ENCODE data around the gene SFPQ.

Gene SFPQ, protein sequence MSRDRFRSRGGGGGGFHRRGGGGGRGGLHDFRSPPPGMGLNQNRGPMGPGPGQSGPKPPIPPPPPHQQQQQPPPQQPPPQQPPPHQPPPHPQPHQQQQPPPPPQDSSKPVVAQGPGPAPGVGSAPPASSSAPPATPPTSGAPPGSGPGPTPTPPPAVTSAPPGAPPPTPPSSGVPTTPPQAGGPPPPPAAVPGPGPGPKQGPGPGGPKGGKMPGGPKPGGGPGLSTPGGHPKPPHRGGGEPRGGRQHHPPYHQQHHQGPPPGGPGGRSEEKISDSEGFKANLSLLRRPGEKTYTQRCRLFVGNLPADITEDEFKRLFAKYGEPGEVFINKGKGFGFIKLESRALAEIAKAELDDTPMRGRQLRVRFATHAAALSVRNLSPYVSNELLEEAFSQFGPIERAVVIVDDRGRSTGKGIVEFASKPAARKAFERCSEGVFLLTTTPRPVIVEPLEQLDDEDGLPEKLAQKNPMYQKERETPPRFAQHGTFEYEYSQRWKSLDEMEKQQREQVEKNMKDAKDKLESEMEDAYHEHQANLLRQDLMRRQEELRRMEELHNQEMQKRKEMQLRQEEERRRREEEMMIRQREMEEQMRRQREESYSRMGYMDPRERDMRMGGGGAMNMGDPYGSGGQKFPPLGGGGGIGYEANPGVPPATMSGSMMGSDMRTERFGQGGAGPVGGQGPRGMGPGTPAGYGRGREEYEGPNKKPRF

DNA sequence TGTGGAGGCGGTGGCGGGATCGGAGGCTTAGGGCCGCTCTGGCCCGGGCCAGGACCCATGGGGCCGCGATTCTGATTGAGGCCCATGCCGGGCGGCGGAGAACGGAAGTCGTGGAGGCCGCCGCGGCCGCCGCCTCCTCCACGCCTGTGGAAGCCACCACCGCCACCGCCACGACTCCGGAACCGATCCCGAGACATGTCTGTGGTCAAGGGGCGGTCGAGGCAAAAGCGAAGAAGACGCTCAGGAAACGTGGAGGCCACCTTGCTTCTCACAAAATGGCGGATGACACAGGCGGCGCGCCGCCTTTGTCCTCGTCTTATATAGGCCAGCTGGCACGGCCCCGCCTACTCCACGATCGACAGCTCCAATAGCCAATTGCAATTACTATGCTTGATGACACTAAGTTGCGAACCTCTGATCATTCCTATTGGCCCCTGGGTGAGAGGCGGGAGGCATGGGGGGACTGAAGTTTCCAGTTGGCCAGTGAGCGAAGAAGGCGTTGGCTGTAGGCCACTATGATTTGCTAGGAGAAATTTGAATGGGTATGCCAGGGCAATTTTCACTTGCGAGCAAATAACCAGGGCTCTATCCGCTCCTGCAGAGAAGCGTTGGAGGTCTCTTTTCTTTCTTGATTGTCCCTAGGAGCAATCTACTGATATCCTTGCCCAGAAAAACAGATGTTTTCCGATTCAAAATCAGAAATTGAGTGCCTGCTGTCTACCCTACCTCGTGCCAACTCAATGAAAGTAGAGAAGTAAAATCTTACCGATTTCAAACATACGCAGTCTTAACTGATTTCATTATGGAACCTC lies at the start of gene SFPQ:
TSS of gene SFPQ (minus strand) at position 293 of the 812 bp plus-strand sequence. CDS start at position 197, 96 bp downstream.
- no peak for TF ChIP-seq GATA3 (IDR thresholded peaks at IDR 0.05; ENCODE audit: low read depth, low read length)
- TF ChIP-seq GATA2 (IDR thresholded peaks at IDR 0.05; ENCODE audit: low read depth, low read length) = no peak

DNA sequence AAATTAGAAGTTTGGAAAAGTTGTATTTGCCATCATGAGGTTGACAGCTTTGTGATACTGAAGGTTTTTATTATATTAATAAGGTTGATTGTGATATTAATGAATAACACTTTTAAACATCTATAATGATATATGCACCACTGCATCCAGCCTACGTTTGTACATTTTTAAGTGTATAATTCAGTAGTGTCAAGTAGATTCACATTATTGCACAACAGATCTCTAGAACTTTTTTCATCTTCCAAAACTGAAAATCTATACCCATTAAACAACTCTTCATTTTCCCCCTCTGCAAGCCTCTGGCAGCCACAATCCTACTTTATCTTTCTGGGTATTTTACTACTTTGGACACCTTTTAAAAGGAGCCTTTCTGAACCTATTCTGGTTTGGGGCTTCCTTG lies 38.3 kb upstream of the SFPQ start:
- TF ChIP-seq GATA2 (IDR thresholded peaks at IDR 0.05; ENCODE audit: low read depth, low read length) (no peak), GATA3 (IDR thresholded peaks at IDR 0.05; ENCODE audit: low read depth, low read length) (no peak)

DNA sequence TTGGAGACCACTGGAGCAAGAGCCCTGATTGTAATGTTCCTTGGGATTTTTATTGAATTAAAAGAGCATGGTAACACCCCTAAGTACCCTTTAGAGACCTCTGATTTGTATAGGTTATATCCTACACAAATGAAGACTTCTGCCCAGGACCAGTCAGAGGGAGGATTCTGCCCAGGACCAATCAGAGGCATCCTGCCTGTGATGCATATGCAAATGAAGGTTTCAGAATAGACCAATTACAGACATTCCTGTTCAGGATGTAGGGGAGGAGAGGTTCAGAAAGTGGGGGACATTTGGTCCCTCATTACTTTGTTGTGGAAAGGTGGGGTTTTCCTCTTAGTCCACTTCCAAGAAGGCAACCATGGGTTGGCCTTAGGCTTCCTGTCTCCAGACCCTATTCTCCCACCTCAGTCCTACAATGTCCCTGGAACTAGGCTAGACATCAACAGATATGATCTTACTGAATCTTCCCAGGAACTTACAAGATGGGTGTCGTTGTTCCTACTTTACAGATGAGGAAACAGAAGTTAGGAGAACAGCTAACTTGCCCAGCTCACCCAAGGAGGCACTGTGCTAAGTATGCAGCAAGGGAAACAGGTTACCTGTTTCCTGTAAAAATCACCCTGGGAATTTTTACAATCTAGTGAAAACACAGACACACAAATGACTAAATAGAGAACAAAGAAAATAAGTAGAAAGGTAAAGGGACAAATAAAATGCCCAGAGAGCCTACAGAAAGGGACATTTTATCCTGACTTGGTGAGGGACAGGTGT lies 36.8 kb upstream of the SFPQ start:
- TF ChIP-seq GATA3 (IDR thresholded peaks at IDR 0.05; ENCODE audit: low read depth, low read length) (no peak), GATA2 (IDR thresholded peaks at IDR 0.05; ENCODE audit: low read depth, low read length) (no peak)

DNA sequence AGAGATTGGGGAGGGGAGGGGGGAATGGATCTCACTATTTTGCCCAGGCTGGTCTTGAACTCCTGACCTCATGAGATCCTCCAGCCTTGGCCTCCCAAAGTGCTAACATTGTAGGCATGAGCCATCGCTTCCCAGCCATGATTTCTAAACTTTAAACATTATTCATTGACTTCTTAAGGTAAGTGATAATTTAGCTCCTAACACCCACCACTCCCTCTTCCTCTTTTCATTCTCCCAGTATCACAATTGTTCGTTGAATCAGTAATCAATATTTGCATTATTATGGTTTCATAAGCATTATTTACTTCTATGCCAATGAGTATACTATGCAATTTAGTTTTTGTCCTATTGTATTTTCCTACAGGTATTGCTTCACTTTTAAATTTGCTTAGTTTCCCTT lies 33.6 kb upstream of the SFPQ start:
- TF ChIP-seq GATA3 (IDR thresholded peaks at IDR 0.05; ENCODE audit: low read depth, low read length) = no peak
- TF ChIP-seq GATA2 (IDR thresholded peaks at IDR 0.05; ENCODE audit: low read depth, low read length) = no peak

DNA sequence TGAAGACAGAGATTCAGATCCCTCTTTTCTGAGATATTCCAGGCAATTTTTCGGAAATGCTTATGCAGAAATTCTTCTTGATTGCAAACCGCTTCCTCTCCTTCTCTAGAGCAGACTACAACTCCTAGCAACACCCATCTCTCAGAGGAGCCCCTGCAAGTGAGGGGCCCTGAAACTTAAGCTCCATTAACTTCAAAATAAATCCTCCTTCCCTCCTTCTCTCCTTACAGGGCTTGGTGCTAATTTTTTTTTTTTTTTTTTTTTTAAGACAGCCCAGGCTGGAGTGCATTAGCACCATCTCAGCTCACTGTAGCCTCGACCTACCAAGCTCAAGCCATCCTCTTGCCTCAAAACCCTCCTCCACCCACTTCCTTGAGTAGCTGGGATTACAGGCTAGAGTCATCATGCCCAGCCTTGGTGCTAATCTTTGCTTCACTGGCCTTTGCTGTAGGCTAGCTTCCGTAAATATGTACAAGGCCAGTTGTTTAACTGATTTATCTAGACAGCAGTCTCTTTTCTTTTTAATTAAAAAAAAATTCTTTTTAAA lies 30.2 kb upstream of the SFPQ start:
- no peak for TF ChIP-seq GATA3 (IDR thresholded peaks at IDR 0.05; ENCODE audit: low read depth, low read length)
- no peak for TF ChIP-seq GATA2 (IDR thresholded peaks at IDR 0.05; ENCODE audit: low read depth, low read length)

DNA sequence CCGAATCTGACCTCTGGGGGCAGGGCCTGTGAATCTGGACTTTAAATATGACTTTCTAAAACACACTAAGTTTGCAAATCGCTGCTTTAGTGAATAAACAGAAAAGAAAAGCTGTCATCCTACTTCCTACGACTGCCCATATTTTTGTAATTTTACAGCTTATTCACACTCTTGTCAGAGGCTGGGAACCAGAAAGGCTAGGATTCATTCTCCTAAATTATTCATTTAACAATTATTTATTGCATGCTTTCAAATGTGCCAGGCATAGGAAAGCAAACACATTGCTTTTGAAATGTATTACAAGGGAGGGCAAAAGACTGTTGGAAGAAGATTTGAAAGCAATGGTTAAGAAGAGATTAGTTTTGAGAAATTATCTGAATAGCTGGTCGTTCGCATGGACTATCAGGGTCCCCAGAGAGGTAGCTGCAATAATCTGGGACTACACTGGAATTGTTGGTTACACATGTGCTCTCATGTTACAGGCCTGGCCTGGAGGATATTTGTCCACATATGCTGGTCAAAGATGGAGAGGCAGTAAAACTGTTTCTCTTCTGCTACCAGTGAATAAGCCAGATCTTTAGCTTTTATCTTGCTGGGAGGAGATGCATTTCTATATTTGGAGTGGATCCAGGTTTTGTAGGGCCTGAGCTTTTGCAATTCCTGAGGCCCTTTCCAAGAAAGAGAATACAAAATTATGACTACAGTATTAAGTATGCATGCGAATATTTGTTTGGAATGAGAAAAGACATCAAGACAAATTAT lies 29.6 kb upstream of the SFPQ start:
- TF ChIP-seq GATA3 (IDR thresholded peaks at IDR 0.05; ENCODE audit: low read depth, low read length) = no peak
- no peak for TF ChIP-seq GATA2 (IDR thresholded peaks at IDR 0.05; ENCODE audit: low read depth, low read length)

DNA sequence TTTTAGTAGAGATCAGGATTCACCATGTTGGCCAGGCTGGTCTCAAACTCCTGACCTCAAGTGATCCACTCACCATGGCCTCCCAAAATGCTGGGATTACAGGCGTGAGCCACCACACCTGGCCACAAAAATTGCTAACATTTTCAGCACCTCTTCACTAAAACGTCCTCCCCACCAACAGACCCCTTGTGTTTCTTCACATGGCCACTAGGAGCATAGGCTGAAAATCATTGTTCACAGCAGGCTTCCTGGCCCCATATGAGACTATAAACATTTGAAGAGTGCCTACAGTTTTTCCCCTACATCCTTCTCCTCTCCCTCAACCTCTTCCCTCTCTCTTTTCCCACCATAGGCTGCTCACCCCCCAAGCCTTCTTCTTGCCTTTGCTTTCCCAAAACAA lies 28.0 kb upstream of the SFPQ start:
- TF ChIP-seq GATA2 (IDR thresholded peaks at IDR 0.05; ENCODE audit: low read depth, low read length) (no peak), GATA3 (IDR thresholded peaks at IDR 0.05; ENCODE audit: low read depth, low read length) (no peak)

DNA sequence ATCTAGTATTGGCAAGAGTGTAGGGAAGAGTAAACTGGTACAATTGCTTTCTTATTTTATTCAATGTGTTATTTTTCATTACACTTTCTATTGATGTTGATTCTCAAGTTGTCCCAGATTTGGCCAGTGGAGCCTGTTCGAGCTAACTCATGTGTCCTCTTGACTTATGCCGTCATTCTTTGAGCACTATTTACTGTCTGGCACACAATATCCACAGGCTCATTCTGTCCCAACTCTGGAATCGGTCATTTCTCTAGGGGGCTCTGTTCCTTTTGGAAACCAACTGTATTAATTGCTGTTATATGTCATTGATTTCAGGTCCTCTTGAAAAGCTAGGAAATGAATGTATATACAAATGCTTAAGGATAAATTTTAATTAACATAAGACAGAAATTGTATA lies 22.4 kb upstream of the SFPQ start:
- TF ChIP-seq GATA3 (IDR thresholded peaks at IDR 0.05; ENCODE audit: low read depth, low read length) (no peak), GATA2 (IDR thresholded peaks at IDR 0.05; ENCODE audit: low read depth, low read length) (no peak)

DNA sequence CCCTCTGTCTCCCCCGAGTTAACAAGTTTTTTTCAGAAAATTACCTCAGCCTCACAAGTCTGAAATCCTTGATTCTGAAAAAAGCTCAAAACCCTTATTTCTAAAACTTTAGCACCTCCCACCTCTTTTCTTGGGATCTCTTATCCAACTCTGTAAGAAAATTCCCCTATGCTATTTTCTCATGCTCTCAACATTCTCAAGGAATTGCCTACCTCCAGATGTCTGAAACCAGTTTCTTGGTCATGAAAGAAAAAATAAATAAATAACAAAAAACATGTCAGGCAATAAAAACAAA lies 18.1 kb upstream of the SFPQ start:
- no peak for TF ChIP-seq GATA2 (IDR thresholded peaks at IDR 0.05; ENCODE audit: low read depth, low read length)
- TF ChIP-seq GATA3 (IDR thresholded peaks at IDR 0.05; ENCODE audit: low read depth, low read length) = no peak

DNA sequence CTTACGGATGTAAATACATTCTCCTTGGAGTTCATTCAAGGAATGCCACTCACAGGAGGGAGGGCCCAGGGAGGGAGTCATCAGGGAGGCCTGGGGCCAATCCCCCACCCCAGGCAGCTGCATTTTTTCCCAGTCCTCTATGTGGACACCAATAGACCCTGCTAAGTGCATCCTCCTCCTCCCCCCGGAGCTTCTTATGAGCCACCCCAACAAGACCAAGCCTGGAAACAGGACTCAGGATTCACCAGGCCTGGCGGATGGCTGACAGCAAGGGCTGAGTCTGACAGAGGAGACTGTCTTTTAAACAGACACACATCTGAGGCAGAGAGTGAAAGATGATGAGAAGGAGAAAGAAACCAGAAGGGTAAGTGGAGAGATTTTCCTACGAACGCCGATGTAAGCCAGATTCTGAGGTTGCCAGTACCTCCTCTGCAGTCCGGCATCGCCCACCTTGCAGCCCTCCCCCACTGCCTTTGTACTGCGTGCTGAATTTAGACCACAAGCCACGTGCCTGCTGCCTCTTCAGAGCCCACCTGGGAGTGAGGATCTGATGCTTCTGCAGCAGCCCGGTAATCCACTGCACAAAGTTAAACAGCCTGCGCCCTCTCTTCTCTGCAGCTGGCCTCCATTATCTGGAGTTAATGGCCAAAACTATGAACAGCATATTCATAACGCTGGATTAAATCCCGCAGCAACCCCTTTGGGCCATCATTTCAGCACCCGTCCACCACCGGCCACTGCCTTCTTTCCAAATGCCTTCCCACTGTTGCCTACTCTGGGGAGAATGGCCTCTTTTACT lies 17.6 kb upstream of the SFPQ start:
- TF ChIP-seq GATA3 (IDR thresholded peaks at IDR 0.05; ENCODE audit: low read depth, low read length) (no peak), GATA2 (IDR thresholded peaks at IDR 0.05; ENCODE audit: low read depth, low read length) (no peak)

DNA sequence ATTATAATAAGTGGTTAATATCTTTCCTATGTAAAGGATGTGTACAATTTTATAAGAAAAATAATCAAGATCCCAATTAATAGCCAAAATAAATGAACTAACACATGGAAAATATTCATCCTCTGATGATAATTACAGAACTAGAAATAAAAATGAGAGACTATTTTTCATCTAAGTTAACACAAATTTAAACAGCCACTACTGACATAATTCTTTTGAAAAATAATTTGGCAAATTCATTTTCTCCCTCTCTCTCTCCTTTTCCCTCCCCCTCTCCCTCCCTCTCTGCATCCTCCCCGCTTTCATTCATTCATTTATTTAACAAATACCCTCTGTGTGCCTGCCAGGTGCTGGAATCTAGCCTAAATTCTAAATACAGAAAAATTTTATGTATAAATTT lies 10.3 kb upstream of the SFPQ start:
- TF ChIP-seq GATA3 (IDR thresholded peaks at IDR 0.05; ENCODE audit: low read depth, low read length) (no peak), GATA2 (IDR thresholded peaks at IDR 0.05; ENCODE audit: low read depth, low read length) (no peak)

DNA sequence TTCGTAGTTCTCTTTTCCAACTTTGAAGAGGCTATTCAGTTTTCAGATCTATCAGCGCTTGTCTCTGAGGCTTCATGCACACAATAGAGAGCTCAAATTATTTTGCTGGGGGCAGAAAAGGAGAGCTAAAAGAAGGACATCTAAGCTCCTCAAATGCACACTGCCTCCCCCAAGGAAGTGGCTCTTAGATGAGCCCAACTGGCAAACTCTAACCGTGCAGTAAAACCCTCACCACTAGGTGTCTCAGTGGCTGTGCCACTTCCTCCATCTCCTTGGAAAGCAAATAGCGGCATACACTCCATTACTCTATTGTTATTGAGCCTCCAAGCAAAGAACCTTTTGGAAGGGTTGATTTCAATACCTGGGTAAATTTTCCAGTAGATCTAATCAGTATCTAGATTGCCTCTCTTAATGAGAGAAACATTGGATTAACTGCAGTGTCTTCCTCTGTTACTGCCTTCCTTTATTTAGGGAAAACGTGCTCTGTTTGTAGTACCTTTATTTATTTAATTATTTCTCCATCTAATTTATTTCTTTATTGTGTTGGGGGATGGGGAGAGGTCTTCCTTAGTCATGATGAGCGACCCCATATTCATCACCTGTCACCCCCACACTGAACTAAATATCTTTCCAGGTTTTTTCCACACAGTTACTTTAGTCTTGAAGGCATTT lies 9.2 kb upstream of the SFPQ start:
- no peak for TF ChIP-seq GATA3 (IDR thresholded peaks at IDR 0.05; ENCODE audit: low read depth, low read length)
